Endothelial cell of umbilical vein (primary cell): Measurements from ENCODE around the gene SYT6. TPM values are rescaled to one million over a fixed set of nuclear protein-coding genes. Genes with fewer than 3 reads are reported as not detected.
"Not testable (repeated sequence)": the region's sequence is repeated elsewhere in the genome, so short reads cannot be mapped to it uniquely, and the experiment has no call there.

ENCODE experiments used
- BruUV-seq: library from RNA; stranded (reverse); fragments of 400-500 nt; replicated peaks from 2 replicates; lab custom pipeline; 2021; lab: Mats Ljungman, UMichigan
- CTCF ChIA-PET: fragments of 300-600, 350-600 bp; sonication (Branson Sonifier 250); formaldehyde crosslinking; loops from one replicate; lab custom pipeline; 2021; ENCODE audit warnings: antibody characterized with exemption, inconsistent platforms; lab: Charles Lee
- POLR2A ChIA-PET: fragments of 300-600, 350-600 bp; sonication (Branson Sonifier 250); formaldehyde crosslinking; loops from one replicate; lab custom pipeline; 2021; ENCODE audit warnings: antibody characterized with exemption, inconsistent platforms; lab: Charles Lee
- DNase-seq: peaks from one replicate; pipeline ENCODE4 v3.0.0-alpha.2; 2011; ENCODE audit warnings: low read depth, low spot score
- FAIRE-seq: peaks from 2 replicates; lab custom pipeline; 2011; peaks lifted over from hg19 to GRCh38; lab: Jason Lieb, UNC
- H2AFZ ChIP-seq: 2 replicates; pipeline ENCODE4 v1.6.0; 2012; ENCODE audit warnings: low read depth, low read length, control low read depth, inconsistent platforms
- H3K27ac ChIP-seq: 2 replicates; pipeline ENCODE4 v1.5.1; 2011; ENCODE audit warnings: low read depth, mild to moderate bottlenecking, control low read depth, low read length, moderate library complexity; ENCODE audit not compliant: insufficient read depth
- H3K27me3 ChIP-seq, 2 experiments: 2 replicates each; pipeline versions ENCODE4 v1.6.0 to v1.6.1; 2011; ENCODE audit warnings: low read length in 2 of 2, mixed read lengths in 1 of 2; ENCODE audit not compliant: control insufficient read depth in 2 of 2, insufficient read depth in 2 of 2
- H3K36me3 ChIP-seq, 2 experiments: 2 replicates in 1 of 2; 3 replicates in 1 of 2; pipeline ENCODE4 v1.5.1; 2011; ENCODE audit warnings: low read length in 2 of 2, mild to moderate bottlenecking in 1 of 2, moderate library complexity in 1 of 2; ENCODE audit not compliant: control insufficient read depth in 2 of 2, insufficient read depth in 2 of 2; ENCODE audit errors: extremely low read depth in 1 of 2
- H3K4me1 ChIP-seq: 3 replicates; pipeline ENCODE4 v1.5.1; 2011; ENCODE audit warnings: mild to moderate bottlenecking, low read length; ENCODE audit not compliant: control insufficient read depth, insufficient read depth; ENCODE audit errors: extremely low read depth
- H3K4me2 ChIP-seq: 2 replicates; pipeline ENCODE4 v1.6.1; 2011; ENCODE audit warnings: low read length, control low read depth, mixed read lengths; ENCODE audit not compliant: insufficient read depth
- H3K4me3 ChIP-seq, 3 experiments: fragments of 200-600 bp in 1 of 3; sonication (generic), shearing (Covaris generic) in 1 of 3; replicated peaks in 1 of 3; 2 replicates each; pipeline ENCODE4 v1.5.1; 2011 to 2016; ENCODE audit warnings: control low read depth in 3 of 3, low read length in 3 of 3, mild to moderate bottlenecking in 2 of 3, inconsistent platforms in 1 of 3, low read depth in 1 of 3, moderate library complexity in 1 of 3; ENCODE audit not compliant: insufficient read depth in 1 of 3
- H3K79me2 ChIP-seq: 2 replicates; pipeline ENCODE4 v1.6.0; 2012; ENCODE audit warnings: low read length, inconsistent platforms; ENCODE audit not compliant: control insufficient read depth, insufficient read depth
- H3K9ac ChIP-seq: replicated peaks from 2 replicates; pipeline ENCODE3; 2011; ENCODE audit warnings: low read length, control low read depth; ENCODE audit not compliant: insufficient read depth; ENCODE audit errors: extremely low read depth
- H3K9me1 ChIP-seq: replicated peaks from 3 replicates; pipeline ENCODE4 v1.6.0; 2011; ENCODE audit warnings: mild to moderate bottlenecking, low read length; ENCODE audit not compliant: control insufficient read depth, insufficient read depth; ENCODE audit errors: extremely low read depth
- H3K9me3 ChIP-seq: replicated peaks from 2 replicates; pipeline ENCODE4 v1.5.1; 2012; ENCODE audit warnings: low read length, inconsistent platforms; ENCODE audit not compliant: control insufficient read depth, insufficient read depth
- H4K20me1 ChIP-seq: replicated peaks from 2 replicates; pipeline ENCODE3; 2011; ENCODE audit warnings: mild to moderate bottlenecking, low read length; ENCODE audit not compliant: control insufficient read depth, insufficient read depth; ENCODE audit errors: extremely low read depth
- EZH2 ChIP-seq: IDR thresholded peaks from 2 replicates; pipeline ENCODE4 v1.6.1; 2012; ENCODE audit warnings: borderline replicate concordance, low read depth, mild to moderate bottlenecking, moderate library complexity, low read length, inconsistent platforms; ENCODE audit not compliant: severe bottlenecking
- FOS ChIP-seq: IDR thresholded peaks from 2 replicates; pipeline ENCODE4 v1.6.1; 2011; ENCODE audit warnings: mild to moderate bottlenecking, low read length, moderate library complexity, borderline replicate concordance; ENCODE audit not compliant: insufficient read depth
- GATA2 ChIP-seq: IDR thresholded peaks from 2 replicates; pipeline ENCODE4 v1.7.0; 2011; ENCODE audit warnings: low read depth, mild to moderate bottlenecking, moderate library complexity, mixed read lengths, low read length; ENCODE audit not compliant: insufficient read length, insufficient read depth
- JUN ChIP-seq: IDR thresholded peaks from 2 replicates; pipeline ENCODE4 v1.6.1; 2011; ENCODE audit warnings: borderline replicate concordance, low read depth; ENCODE audit not compliant: insufficient read length, insufficient read depth
- MYC ChIP-seq: IDR thresholded peaks from one replicate; pipeline ENCODE4 v1.6.1; 2011; ENCODE audit warnings: mild to moderate bottlenecking, low read depth, low read length
- POLR2A ChIP-seq: IDR thresholded peaks from 2 replicates; pipeline ENCODE4 v1.6.1; 2012; ENCODE audit warnings: low read depth, mild to moderate bottlenecking, control low read depth, low read length
- POLR2AphosphoS5 ChIP-seq: IDR thresholded peaks from 2 replicates; pipeline ENCODE4 v1.6.1; 2012; ENCODE audit warnings: low read depth, mild to moderate bottlenecking, control low read depth, low read length, moderate library complexity; ENCODE audit not compliant: insufficient read depth
- dilution Hi-C: fragments of 300-500 bp; cut with MboI; formaldehyde crosslinking; loops from one replicate; pipeline ENCODE4 v1.15.0; 2019; ENCODE audit warnings: low sequenced_read_pairs; ENCODE audit not compliant: extremely low pct_ligation_motif_present
- intact Hi-C: fragments of 100-400 bp; cut with micrococcal nuclease; formaldehyde crosslinking; loops from one replicate; pipeline ENCODE4 v1.10.0; 2022
- polyA plus RNA-seq, 4 experiments: library from polyadenylated mRNA; depleted of rRNA in 3 of 4; stranded (reverse) in 3 of 4; unstranded in 1 of 4; fragments of >200 nt; gene quantifications; 2 replicates each; pipeline versions ENCODE4 v1.2.1 to v1.2.3, GENCODE V29; 2011 to 2012; ENCODE audit warnings: missing spikeins in 1 of 4
- total RNA-seq: library from RNA; stranded (reverse); gene quantifications from 2 replicates; pipeline ENCODE4 v1.2.3, GENCODE V29; 2021
- TF ChIP-seq, protein P1 (sequence below), 2 donors: IDR thresholded peaks; 1 replicate in 1 of 2; 2 replicates in 1 of 2; pipeline ENCODE4 v1.5.1; 2011; ENCODE audit warnings: low read length in 2 of 2, mild to moderate bottlenecking in 2 of 2, moderate library complexity in 2 of 2, control low read depth in 1 of 2, inconsistent platforms in 1 of 2, low read depth in 1 of 2; ENCODE audit not compliant: insufficient read depth in 1 of 2; ENCODE audit errors: extremely low read depth in 1 of 2
- TF ChIP-seq, protein P2 (sequence below): IDR thresholded peaks from 2 replicates; pipeline ENCODE4 v1.6.1; 2011; ENCODE audit not compliant: insufficient read depth, insufficient read length

The SYT6 gene
- total and polyA plus RNA-seq, 2 donors (not counting 3 experiments of a cell fraction or from before 2014, with no cell fraction given) = 0.04 TPM; not detected in 1

DNA sequence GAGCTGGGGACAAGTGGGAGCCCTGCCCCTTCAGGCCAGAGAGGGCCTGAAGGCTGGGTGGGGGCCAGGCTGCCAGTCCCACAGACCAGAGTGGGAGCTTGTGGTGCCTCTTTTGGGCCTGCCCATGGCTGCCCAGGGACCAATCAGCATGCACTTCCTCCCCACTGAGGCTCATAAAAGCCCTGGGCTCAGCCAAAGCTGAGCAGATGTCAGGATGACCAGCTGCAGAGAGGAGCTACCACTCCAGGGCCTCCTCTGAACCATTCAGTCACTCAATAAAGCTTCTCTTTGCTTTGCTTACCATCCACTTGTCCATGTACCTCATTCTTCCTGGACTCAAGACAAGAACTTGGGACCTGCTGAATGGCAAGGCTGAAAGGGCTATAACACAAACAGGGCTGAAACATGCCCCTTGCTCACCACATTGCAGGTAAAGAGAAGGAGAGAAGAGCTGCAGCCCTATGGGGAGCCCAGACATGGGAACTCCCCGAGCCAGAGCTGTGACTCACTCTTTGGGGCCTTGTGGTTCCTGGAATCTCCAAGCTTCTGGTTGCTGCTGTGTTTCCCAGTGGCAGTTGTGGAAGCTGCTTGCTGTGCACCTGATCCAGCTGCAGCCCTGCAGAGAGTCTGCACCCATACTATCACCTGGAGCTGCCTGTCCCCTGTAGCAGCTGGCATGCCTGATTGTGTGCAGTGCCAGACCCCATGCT lies 92.4 kb downstream of the SYT6 start:
- DNase-seq = no peak
- no peaks in the 10 kb centered on the region for H4K20me1 ChIP-seq
- dilution Hi-C loops (no loop called here), intact Hi-C loops (no loop called here)
- no peak overlapping the region for H2AFZ ChIP-seq
- H3K9me1 ChIP-seq = no peaks in the 10 kb centered on the region
- no peak overlapping the region for H3K9ac ChIP-seq
- TF ChIP-seq JUN (no peak), FOS (no peak), MYC (no peak), POLR2A (no peak), EZH2 (no peak), POLR2AphosphoS5 (no peak), GATA2 (no peak)
- TF ChIP-seq, protein P1, sequence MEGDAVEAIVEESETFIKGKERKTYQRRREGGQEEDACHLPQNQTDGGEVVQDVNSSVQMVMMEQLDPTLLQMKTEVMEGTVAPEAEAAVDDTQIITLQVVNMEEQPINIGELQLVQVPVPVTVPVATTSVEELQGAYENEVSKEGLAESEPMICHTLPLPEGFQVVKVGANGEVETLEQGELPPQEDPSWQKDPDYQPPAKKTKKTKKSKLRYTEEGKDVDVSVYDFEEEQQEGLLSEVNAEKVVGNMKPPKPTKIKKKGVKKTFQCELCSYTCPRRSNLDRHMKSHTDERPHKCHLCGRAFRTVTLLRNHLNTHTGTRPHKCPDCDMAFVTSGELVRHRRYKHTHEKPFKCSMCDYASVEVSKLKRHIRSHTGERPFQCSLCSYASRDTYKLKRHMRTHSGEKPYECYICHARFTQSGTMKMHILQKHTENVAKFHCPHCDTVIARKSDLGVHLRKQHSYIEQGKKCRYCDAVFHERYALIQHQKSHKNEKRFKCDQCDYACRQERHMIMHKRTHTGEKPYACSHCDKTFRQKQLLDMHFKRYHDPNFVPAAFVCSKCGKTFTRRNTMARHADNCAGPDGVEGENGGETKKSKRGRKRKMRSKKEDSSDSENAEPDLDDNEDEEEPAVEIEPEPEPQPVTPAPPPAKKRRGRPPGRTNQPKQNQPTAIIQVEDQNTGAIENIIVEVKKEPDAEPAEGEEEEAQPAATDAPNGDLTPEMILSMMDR (IDR thresholded peaks at IDR 0.05; ENCODE audit: extremely low read depth in 1 of 2, insufficient read depth in 1 of 2, low read depth in 1 of 2, low read length in 2 of 2) = no peak
- TF ChIP-seq, protein P2, sequence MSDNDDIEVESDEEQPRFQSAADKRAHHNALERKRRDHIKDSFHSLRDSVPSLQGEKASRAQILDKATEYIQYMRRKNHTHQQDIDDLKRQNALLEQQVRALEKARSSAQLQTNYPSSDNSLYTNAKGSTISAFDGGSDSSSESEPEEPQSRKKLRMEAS = no peak
- ChIA-PET CTCF (no interaction called here), POLR2A (no interaction called here)
- no peak overlapping the region for H3K4me2 ChIP-seq
- no peaks in the 10 kb centered on the region for H3K4me1 ChIP-seq
- H3K4me3 ChIP-seq = no peak overlapping the region
- H3K9me3 ChIP-seq = no peaks in the 10 kb centered on the region
- FAIRE-seq = no peak
- H3K27me3 ChIP-seq = no peaks in the 10 kb centered on the region
- H3K79me2 ChIP-seq = no peaks in the 10 kb centered on the region
- no peak overlapping the region for H3K27ac ChIP-seq
- no TSS peak for BruUV-seq
- H3K36me3 ChIP-seq = no peaks in the 10 kb centered on the region

DNA sequence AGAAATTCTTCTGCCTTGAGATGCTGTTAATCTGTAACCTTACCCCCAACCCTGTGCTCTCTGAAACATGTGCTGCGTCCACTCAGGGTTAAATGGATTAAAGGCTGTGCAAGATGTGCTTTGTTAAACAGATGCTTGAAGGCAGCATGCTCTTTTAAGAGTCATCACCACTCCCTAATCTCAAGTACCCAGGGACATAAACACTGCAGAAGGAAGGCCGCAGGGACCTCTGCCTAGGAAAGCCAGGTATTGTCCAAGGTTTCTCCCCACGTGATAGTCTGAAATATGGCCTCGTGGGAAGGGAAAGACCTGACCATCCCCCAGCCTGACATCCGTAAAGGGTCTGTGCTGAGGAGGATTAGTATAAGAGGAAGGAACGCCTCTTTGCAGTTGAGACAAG lies 95.4 kb downstream of the SYT6 start:
- BruUV-seq, POLR2A ChIA-PET: not testable (repeated sequence)

More for the DNA sequence above, 95.4 kb downstream of the SYT6 start:
- H3K4me2 ChIP-seq, CTCF ChIA-PET, DNase-seq, H3K4me1 ChIP-seq, H3K27ac ChIP-seq, H2AFZ ChIP-seq, H3K9ac ChIP-seq, H3K4me3 ChIP-seq, intact Hi-C loops, H3K79me2 ChIP-seq, H3K36me3 ChIP-seq, H3K27me3 ChIP-seq, dilution Hi-C loops, H3K9me1 ChIP-seq, FAIRE-seq, H4K20me1 ChIP-seq, H3K9me3 ChIP-seq: not testable (repeated sequence)
